ENCODE results near the gene OSBPL6. TPM values are rescaled to one million over a fixed set of nuclear protein-coding genes. Genes with fewer than 3 reads are reported as not detected.

Gene OSBPL6
- total RNA-seq, 4 donors from 2014 or later, result 1.8 to 9.9 (median 2.8) TPM

GRCh38 chr2:178292586-178292985 lies 98.3 kb downstream of the OSBPL6 start:
- Histone ChIP-seq H3K9me3 (no peaks in the 10 kb centered on the region), H3K36me3 (no peaks in the 10 kb centered on the region), H3K4me1 (no peaks in the 10 kb centered on the region), H3K27ac (no peak overlapping the region), H3K4me3 (no peak overlapping the region), H3K27me3 (no peaks in the 10 kb centered on the region)
- TF ChIP-seq POLR2A (IDR thresholded peaks at IDR 0.05) (no peak), CTCF (IDR thresholded peaks at IDR 0.05) (no peak)
- DNase-seq, result no peak
- intact Hi-C loops (cut with DNase I; ENCODE audit: low total_unique reads), result no loop called here

- TF ChIP-seq CTCF (IDR thresholded peaks at IDR 0.05) (no peak), POLR2A (IDR thresholded peaks at IDR 0.05) (no peak)
- intact Hi-C loops (cut with DNase I; ENCODE audit: low total_unique reads), result no loop called here
Measured at GRCh38 chr2:178295115-178295514, 100.8 kb downstream of the OSBPL6 start.

GRCh38 chr2:178295906-178296305 lies 101.6 kb downstream of the OSBPL6 start:
- no peak overlapping the region for H3K27ac ChIP-seq
- TF ChIP-seq CTCF (IDR thresholded peaks at IDR 0.05) (no peak), POLR2A (IDR thresholded peaks at IDR 0.05) (no peak)
- H3K9me3 ChIP-seq, result no peaks in the 10 kb centered on the region
- no peak overlapping the region for H3K4me3 ChIP-seq
- no peaks in the 10 kb centered on the region for H3K27me3 ChIP-seq
- DNase-seq, result no peak
- intact Hi-C loops (cut with DNase I; ENCODE audit: low total_unique reads), result no loop called here
- H3K4me1 ChIP-seq, result no peaks in the 10 kb centered on the region
- H3K36me3 ChIP-seq, result no peaks in the 10 kb centered on the region

More at GRCh38 chr2:178295115-178295514, 100.8 kb downstream of the OSBPL6 start:
- H3K9me3 ChIP-seq, result no peaks in the 10 kb centered on the region
- DNase-seq, result no peak
- no peaks in the 10 kb centered on the region for H3K27me3 ChIP-seq
- no peak overlapping the region for H3K27ac ChIP-seq
- no peaks in the 10 kb centered on the region for H3K36me3 ChIP-seq
- no peaks in the 10 kb centered on the region for H3K4me1 ChIP-seq
- H3K4me3 ChIP-seq, result no peak overlapping the region

- no peaks in the 10 kb centered on the region for H3K9me3 ChIP-seq
- DNase-seq, result no peak
- no peaks in the 10 kb centered on the region for H3K4me1 ChIP-seq
- H3K36me3 ChIP-seq, result no peaks in the 10 kb centered on the region
- no peaks in the 10 kb centered on the region for H3K27me3 ChIP-seq
- intact Hi-C loops (cut with DNase I; ENCODE audit: low total_unique reads), result no loop called here
- H3K4me3 ChIP-seq, result no peak overlapping the region
- no peak for TF ChIP-seq POLR2A (IDR thresholded peaks at IDR 0.05)
- TF ChIP-seq CTCF (IDR thresholded peaks at IDR 0.05), result no peak
- H3K27ac ChIP-seq, result no peak overlapping the region
Measured at GRCh38 chr2:178296394-178297090, 102.2 kb downstream of the OSBPL6 start.

- Histone ChIP-seq H3K36me3 (no peaks in the 10 kb centered on the region), H3K27ac (no peak overlapping the region), H3K4me3 (no peak overlapping the region), H3K9me3 (no peaks in the 10 kb centered on the region), H3K4me1 (no peaks in the 10 kb centered on the region), H3K27me3 (no peaks in the 10 kb centered on the region)
- DNase-seq, result no peak
- intact Hi-C loops (cut with DNase I; ENCODE audit: low total_unique reads), result no loop called here
- no peak for TF ChIP-seq POLR2A (IDR thresholded peaks at IDR 0.05)
- TF ChIP-seq CTCF (IDR thresholded peaks at IDR 0.05), result no peak
Measured at GRCh38 chr2:178297091-178297411, 102.7 kb downstream of the OSBPL6 start.

Data from uterus (tissue), 4 donors.